ENCODE results near the gene EIF5B. TPM values are rescaled to one million over a fixed set of nuclear protein-coding genes. Genes with fewer than 3 reads are reported as not detected.
"Not testable (repeated sequence)": the region's sequence is repeated elsewhere in the genome, so short reads cannot be mapped to it uniquely, and the experiment has no call there.

Gene EIF5B
- total RNA-seq: 10.2 TPM

GRCh38 chr2:99337113-99338028 lies at the start of gene EIF5B:
Gene EIF5B, plus strand, starts transcription at chr2:99337389. Its CDS starts 166 bp downstream, at chr2:99337555.
- DNase-seq (ENCODE audit: low read depth in 2 of 3, low spot score in 2 of 3): peak; percentile 80 to 97 (median 97)

GRCh38 chr2:99297994-99298393 lies 39.2 kb upstream of the EIF5B start:
- no peak for DNase-seq (ENCODE audit: low read depth in 2 of 3, low spot score in 2 of 3)

DNA sequence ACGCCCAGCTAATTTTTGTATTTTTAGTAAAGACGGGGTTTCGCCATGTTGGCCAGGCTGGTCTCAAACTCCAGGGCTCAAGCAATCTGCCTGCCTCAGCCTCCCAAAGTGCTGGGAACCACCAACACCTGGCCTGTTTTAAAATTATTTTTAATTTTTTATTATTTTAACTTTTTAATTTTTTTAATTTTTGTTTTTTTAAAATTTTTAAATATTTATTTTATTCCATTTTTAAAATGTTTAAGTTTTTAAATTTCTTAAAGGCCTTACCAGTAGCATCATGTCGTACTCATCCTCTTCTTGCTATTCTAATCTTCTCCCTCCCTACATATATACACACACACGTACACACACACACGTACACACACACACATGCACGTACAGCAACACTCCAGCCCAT lies 37.6 kb upstream of the EIF5B start:
- DNase-seq (ENCODE audit: low read depth in 2 of 3, low spot score in 2 of 3): no peak

GRCh38 chr2:99301097-99301496 lies 36.1 kb upstream of the EIF5B start, which contains the start of gene LYG1:
Gene LYG1, minus strand, starts transcription at chr2:99301197. Its CDS starts 5,527 bp downstream, at chr2:99295670.
- DNase-seq (ENCODE audit: low read depth in 2 of 3, low spot score in 2 of 3): not testable (repeated sequence)

- no peak for DNase-seq (ENCODE audit: low read depth in 2 of 3, low spot score in 2 of 3)
Observed at GRCh38 chr2:99317161-99317872, 19.9 kb upstream of the EIF5B start.

DNA sequence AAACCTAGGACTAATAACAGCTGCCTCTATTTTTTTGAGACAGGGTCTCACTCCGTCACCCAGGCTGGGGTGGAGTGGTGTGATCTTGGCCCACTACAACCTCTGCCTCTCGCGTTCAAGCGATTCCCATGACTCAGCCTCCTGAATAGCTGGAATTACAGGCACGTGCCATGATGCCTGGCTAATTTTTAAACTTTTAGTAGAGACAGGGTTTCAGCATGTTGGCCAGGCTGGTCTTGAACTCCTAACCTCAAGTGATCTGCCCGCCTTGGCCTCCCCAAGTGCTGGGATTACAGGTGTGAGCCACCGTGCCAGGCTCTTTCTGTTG lies 19.4 kb upstream of the EIF5B start:
- not testable (repeated sequence) for DNase-seq (ENCODE audit: low read depth in 2 of 3, low spot score in 2 of 3)

DNA sequence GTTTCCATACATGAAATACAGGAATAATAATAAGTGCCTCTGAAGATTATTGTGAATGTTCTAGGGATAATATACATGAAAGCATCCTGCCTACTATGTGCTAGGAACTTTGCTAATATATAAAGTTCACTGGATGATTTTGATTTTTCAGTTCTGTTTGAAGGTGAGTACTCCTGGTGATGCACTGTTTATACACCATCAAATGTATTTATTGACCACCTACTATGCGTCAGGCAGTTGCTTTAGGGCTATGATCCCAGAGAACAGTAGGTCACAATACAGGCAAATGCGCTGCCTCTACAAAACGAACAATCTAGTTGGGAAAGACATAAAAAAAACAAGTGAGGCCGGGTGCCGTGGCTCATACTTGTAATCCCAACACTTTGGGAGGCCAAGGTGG lies 11.8 kb upstream of the EIF5B start:
- DNase-seq (ENCODE audit: low read depth in 2 of 3, low spot score in 2 of 3): no peak

- DNase-seq (ENCODE audit: low read depth in 2 of 3, low spot score in 2 of 3): peak; percentile 92 to 99 (median 99)
Observed at GRCh38 chr2:99335911-99336803, 1.0 kb upstream of the EIF5B start, which contains the start of gene TXNDC9. Gene TXNDC9, minus strand, starts transcription at chr2:99336333. Its CDS starts 3,123 bp downstream, at chr2:99333210.

DNA sequence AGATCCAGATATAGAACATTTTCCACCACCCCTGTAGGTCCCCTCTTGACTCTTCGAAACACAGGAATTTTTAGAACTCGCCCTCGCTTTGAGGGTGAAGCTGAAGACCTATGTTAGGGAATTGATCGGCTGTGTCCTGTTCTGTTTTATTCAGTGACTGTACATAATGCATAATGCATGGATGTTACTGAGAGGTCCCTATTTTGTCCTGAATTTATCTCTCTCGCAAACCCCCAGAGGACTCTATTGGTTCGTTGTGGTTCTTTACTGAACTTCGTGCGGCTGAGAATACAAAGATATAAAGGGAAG lies 431 bp upstream of the EIF5B start:
- no peak for DNase-seq (ENCODE audit: low read depth in 2 of 3, low spot score in 2 of 3)

DNA sequence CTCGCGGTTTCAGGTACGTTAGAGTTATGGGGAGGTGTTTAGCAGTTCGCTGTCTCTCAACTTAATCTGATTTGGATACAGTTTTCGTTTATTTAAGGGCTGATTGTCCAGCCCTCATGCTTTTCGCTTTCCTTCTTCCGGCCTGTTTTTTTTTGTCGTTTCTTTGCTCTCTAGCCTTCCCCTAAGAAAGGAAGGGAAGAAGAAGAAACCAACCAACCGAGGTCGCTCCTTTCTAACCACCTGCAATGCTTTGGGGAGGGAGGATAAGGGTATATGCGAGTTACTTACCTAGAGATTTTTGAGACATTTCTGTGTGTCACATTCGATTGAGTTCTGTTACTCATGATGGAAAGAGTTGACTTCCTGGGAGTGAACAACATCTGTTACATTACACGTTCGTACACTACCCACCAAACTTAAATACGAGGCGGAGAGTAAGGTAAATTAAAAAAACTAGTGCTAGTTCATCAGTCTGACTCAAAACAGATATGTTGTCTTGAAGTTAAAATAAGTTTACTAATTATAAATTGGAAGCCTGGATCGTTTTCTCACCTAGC lies 918 bp downstream of the EIF5B start:
- DNase-seq (ENCODE audit: low read depth in 2 of 3, low spot score in 2 of 3): peak in 2 of 3 donors; percentile 14 to 23

DNA sequence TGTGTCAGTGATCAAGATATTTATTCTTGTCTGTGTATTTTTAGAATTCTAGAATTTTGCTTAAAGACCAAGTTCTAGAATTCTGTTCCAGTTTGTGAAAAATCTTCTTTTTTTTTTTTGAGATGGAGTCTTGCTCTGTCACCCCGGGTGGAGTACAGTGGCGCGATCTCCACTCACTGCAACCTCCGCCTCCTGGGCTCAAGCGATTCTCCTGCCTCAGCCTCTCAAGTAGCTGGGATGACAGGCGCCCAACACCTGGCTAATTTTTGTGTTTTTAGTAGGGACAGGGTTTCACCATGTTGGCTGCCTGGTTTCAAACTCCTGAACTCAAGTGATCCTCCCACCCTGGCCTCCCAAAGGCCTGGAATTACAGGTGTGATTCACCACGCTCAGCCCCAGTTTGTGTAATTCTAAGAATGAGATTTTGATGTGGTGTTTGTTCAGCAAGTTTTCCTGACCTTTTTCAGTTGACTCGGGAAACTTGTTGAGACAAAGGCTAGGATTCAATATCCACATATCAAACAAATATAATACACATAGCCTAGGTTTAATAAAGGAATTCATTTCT lies 3.6 kb downstream of the EIF5B start:
- DNase-seq (ENCODE audit: low read depth in 2 of 3, low spot score in 2 of 3): no peak

DNA sequence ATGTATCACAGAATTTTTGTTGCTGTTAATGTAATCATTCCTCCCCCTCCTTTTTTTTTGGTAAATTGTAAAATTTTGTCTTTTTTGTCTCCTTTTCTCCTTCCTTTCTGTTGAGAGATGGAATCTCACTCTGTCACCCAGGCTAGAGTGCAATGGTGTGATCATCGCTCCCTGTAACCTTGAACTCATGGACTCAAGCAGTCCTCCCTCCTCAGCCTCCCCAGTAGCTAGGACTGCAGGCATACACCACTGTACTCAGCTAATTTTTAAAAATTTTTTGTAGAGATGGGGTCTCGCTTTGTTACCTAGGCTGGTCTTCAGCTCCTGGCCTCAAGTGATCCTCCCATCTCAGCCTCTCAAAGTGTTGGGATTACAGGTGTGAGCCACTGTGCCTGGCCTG lies 5.3 kb downstream of the EIF5B start:
- DNase-seq (ENCODE audit: low read depth in 2 of 3, low spot score in 2 of 3): no peak

DNA sequence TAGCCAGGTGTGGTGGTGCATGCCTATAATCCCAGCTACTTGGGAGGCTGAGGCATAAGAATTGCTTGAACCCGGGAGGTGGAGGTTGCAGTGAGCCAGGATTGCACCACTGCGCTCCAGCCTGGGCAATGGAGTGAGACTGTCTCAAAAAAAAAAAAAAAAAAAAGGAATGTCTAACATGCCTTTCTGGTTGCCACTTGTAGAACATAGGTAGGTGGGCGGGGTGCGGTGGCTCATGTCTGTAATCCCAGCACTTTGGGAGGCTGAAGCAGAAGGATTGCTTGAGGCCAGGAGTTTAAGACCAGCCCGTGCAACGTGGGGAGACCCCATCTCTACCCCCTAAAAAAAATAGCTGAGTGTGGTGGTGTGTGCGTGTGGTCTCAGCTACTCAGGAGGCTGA lies 8.3 kb downstream of the EIF5B start:
- DNase-seq (ENCODE audit: low read depth in 2 of 3, low spot score in 2 of 3): not testable (repeated sequence)

DNA sequence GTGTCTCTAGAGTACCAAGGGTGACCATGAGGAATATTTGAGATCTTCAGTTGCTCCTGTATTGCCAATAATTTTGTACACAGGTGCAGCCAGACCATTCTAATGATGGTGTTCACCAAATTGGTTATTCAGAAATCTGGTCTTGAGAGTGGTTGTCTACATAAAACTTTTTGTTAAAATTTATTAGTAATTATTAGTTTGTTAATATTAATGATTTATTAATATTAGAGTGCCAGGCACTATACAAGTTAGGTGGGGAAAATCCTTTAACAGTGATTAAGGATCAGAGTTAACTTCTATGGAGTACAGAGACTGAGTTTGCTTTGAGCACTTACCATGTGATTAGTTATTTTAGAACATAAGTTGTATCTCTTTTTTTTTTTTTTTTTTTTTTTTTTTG lies 9.0 kb downstream of the EIF5B start:
- DNase-seq (ENCODE audit: low read depth in 2 of 3, low spot score in 2 of 3): no peak

- DNase-seq (ENCODE audit: low read depth in 2 of 3, low spot score in 2 of 3): no peak
Observed at GRCh38 chr2:99348173-99348572, 11.0 kb downstream of the EIF5B start.

DNA sequence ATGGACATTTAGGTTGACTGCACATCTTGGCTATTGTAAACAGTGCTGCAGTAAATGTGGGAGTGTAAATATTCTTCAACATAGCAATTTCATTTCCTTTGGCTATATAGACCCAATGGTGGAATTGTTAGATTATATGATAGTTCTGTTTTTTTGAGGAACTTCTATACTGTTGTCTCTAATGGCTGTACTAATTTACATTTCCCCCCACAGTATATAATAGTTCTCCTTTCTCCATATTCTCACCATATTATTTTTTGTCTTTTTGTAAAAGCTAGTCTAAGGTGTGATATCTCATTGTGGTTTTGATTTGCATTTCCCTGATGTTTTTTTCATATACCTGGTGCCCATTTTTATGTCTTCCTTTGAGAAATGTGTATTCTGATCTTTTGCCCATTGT lies 13.0 kb downstream of the EIF5B start:
- DNase-seq (ENCODE audit: low read depth in 2 of 3, low spot score in 2 of 3): no peak

GRCh38 chr2:99354070-99354469 lies 16.9 kb downstream of the EIF5B start:
- DNase-seq (ENCODE audit: low read depth in 2 of 3, low spot score in 2 of 3): no peak

DNA sequence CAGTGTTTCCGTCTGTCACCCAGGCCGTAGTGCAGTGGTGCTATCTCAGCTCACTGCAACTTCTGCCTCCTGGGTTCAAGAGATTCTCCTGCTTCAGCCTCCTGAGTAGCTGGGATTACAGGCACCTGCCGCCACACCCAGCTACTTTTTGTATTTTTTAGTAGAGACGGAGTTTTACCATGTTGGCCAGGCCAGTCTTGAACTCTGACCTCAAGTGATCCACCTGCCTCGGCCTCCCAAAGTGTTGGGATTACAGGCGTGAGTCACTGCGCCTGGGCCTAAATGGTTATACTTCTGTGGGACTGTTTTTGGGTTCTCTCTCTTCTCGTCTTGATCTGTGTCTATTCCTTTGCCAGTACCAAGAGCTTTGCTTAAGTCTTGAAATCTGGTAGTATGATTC lies 17.6 kb downstream of the EIF5B start:
- not testable (repeated sequence) for DNase-seq (ENCODE audit: low read depth in 2 of 3, low spot score in 2 of 3)

DNA sequence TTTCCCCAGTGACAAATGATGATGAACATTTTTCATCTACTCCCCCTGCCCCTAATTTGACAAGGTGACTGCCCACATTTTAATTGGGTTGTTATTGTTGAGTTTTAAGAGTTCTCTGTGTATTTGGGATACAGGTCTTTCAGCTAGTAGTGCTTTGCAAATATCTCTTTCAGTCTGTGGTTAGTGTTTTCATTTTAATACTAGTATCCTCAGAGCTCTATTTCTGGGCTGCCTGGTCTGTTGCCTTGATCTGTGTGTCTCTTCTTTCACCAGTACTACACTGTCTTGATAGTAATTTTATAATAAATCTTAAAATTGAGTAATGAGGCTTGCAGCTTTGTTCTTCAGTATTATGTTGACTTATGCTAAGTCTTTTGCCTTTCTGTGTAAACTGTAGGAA lies 19.7 kb downstream of the EIF5B start:
- DNase-seq (ENCODE audit: low read depth in 2 of 3, low spot score in 2 of 3): no peak

DNA sequence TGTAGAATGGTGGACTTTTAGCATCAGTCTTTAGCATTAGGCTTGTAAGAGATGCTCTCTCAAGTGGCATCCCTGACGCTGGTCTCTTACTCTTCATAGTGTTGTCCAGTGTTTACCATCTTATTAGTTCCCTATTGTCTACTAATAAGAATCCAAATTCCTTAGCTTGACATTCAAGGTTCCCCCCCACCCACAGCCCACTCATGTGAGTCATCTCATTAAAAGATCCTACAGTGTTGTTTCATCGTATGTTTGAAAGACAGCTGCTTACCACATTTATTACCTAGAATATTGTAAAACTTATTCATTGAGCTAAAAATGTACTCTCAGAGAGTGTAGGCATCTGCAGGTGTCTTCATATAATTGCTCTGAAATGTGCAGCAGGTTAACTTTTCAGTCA lies 28.5 kb downstream of the EIF5B start:
- DNase-seq (ENCODE audit: low read depth in 2 of 3, low spot score in 2 of 3): no peak
